ENCODE results near the gene UBA1. TPM values are rescaled to one million over a fixed set of nuclear protein-coding genes. Genes with fewer than 3 reads are reported as not detected.

The UBA1 gene
- total and polyA plus RNA-seq, 2 of the 13 experiments (the other 11 are each of a cell fraction or from before 2014, with no cell fraction given), result 93.3 to 129 TPM

GRCh38 chrX:47144626-47145394, 48.8 kb upstream of the UBA1 start, which contains the start of the genes NDUFB11 and RBM10 (continued):
- peak; percentile 39; the same call in 1 of the 2 replicates for TF ChIP-seq MYC (CRISPR knock-in tag; IDR thresholded peaks at IDR 0.05; ENCODE audit: borderline replicate concordance)
- TF ChIP-seq DRAP1 (CRISPR knock-in tag; IDR thresholded peaks at IDR 0.05), result peak; percentile 53
- no peak for TF ChIP-seq NFE2L1 (CRISPR knock-in tag; IDR thresholded peaks at IDR 0.05; ENCODE audit: borderline replicate concordance)
- peak; percentile 86 for TF ChIP-seq NFYB (CRISPR knock-in tag; IDR thresholded peaks at IDR 0.05)
- TF ChIP-seq HES4 (CRISPR knock-in tag; IDR thresholded peaks at IDR 0.05; ENCODE audit: borderline replicate concordance), result 0 out of 2 replicates have a peak, but pooled peaks have one; percentile 24
- no peak; the same call in none of the 2 replicates for TF ChIP-seq ZMYM4 (CRISPR knock-in tag; IDR thresholded peaks at IDR 0.05)
- no peak for TF ChIP-seq ZNF841 (CRISPR knock-in tag; IDR thresholded peaks at IDR 0.05; ENCODE audit: borderline replicate concordance)
- peak; percentile 21 for TF ChIP-seq MAX (IDR thresholded peaks at IDR 0.05)
- TF ChIP-seq GABPA (IDR thresholded peaks at IDR 0.05; ENCODE audit: low read depth, low read length), result no peak
- TF ChIP-seq GABPA (CRISPR knock-in tag; IDR thresholded peaks at IDR 0.05; ENCODE audit: low read depth), result peak; percentile 53
- 0 out of 2 replicates have a peak, but pooled peaks have one; percentile 28 for TF ChIP-seq MTERF4 (CRISPR knock-in tag; IDR thresholded peaks at IDR 0.05)
- TF ChIP-seq FOXP4 (CRISPR knock-in tag; IDR thresholded peaks at IDR 0.05), result no peak
- peak; percentile 95 for TF ChIP-seq THAP9 (CRISPR knock-in tag; IDR thresholded peaks at IDR 0.05; ENCODE audit: borderline replicate concordance)
- peak; percentile 92 for TF ChIP-seq YY1 (IDR thresholded peaks at IDR 0.05; ENCODE audit: insufficient read depth, insufficient replicate concordance, low read depth, low read length)
- 0 out of 2 replicates have a peak, but pooled peaks have one; percentile 19 for TF ChIP-seq KLF6 (CRISPR knock-in tag; IDR thresholded peaks at IDR 0.05)
- no peak for TF ChIP-seq NR2F6 (IDR thresholded peaks at IDR 0.05)
- no peak for TF ChIP-seq NR2F6 (CRISPR knock-in tag; IDR thresholded peaks at IDR 0.05)
- peak; percentile 59; the same call in 1 of the 2 replicates for TF ChIP-seq ZNF501 (CRISPR knock-in tag; IDR thresholded peaks at IDR 0.05)
- TF ChIP-seq THAP7 (CRISPR knock-in tag; IDR thresholded peaks at IDR 0.05), result 0 out of 2 replicates have a peak, but pooled peaks have one; percentile 28
- TF ChIP-seq BCL3 (CRISPR knock-in tag; IDR thresholded peaks at IDR 0.05), result no peak
- TF ChIP-seq ZFY (CRISPR knock-in tag; IDR thresholded peaks at IDR 0.05), result peak; percentile 55
